ENCODE measurements around the gene UBC.

Gene UBC

GRCh38 chr12:124878795-124879516 lies 35.5 kb downstream of the UBC start:
- no peak for DNase-seq (ENCODE audit: extremely low read depth, low read depth)
- TF ChIP-seq, protein P1, sequence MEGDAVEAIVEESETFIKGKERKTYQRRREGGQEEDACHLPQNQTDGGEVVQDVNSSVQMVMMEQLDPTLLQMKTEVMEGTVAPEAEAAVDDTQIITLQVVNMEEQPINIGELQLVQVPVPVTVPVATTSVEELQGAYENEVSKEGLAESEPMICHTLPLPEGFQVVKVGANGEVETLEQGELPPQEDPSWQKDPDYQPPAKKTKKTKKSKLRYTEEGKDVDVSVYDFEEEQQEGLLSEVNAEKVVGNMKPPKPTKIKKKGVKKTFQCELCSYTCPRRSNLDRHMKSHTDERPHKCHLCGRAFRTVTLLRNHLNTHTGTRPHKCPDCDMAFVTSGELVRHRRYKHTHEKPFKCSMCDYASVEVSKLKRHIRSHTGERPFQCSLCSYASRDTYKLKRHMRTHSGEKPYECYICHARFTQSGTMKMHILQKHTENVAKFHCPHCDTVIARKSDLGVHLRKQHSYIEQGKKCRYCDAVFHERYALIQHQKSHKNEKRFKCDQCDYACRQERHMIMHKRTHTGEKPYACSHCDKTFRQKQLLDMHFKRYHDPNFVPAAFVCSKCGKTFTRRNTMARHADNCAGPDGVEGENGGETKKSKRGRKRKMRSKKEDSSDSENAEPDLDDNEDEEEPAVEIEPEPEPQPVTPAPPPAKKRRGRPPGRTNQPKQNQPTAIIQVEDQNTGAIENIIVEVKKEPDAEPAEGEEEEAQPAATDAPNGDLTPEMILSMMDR (IDR thresholded peaks at IDR 0.05; ENCODE audit: low read depth, low read length, missing control alignments): no peak
- no peak overlapping the region for H3K4me3 ChIP-seq (replicated peaks; ENCODE audit: low read depth, low read length)

GRCh38 chr12:124877423-124877822 lies 37.0 kb downstream of the UBC start:
- DNase-seq (ENCODE audit: extremely low read depth, low read depth): no peak
- TF ChIP-seq, protein P1 (IDR thresholded peaks at IDR 0.05; ENCODE audit: low read depth, low read length, missing control alignments): no peak
- H3K4me3 ChIP-seq (replicated peaks; ENCODE audit: low read depth, low read length): no peak overlapping the region

DNA sequence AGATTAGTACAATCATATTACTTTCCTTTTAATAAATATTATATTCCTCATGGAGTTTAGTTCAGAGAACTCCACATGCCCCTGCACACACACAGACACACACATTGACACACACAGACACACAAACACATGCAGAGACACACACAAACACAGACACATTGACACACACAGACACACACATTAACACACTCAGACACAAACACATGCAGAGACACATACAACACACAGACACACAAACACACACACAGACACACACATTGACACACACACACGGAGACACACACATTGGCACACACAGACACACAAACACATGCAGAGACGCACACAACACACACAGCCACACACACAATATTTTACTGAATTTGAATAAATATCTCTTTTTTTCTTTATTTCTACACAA lies 38.3 kb downstream of the UBC start:
- DNase-seq (ENCODE audit: extremely low read depth, low read depth): no peak
- TF ChIP-seq, protein P1 (IDR thresholded peaks at IDR 0.05; ENCODE audit: low read depth, low read length, missing control alignments): no peak
- no peak overlapping the region for H3K4me3 ChIP-seq (replicated peaks; ENCODE audit: low read depth, low read length)

DNA sequence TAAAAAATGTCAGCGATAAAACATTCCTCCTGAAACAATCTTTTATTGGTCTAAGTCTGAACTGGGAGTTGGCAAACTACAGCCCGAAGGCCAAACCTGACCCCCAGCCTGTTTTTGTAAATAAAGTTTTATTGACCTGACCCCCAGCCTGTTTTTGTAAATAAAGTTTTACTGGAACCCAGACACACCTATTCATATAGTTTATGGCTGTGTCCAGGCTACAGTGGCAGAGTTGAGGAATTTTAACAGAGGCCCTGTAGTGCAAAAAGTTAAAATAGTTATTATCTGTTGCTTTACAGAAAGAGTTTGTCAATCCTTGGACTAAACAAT lies 38.7 kb downstream of the UBC start:
- no peak for DNase-seq (ENCODE audit: extremely low read depth, low read depth)
- TF ChIP-seq, protein P1 (IDR thresholded peaks at IDR 0.05; ENCODE audit: low read depth, low read length, missing control alignments): no peak
- no peak overlapping the region for H3K4me3 ChIP-seq (replicated peaks; ENCODE audit: low read depth, low read length)

- no peak for DNase-seq (ENCODE audit: extremely low read depth, low read depth)
Measured at GRCh38 chr12:124874988-124875802, 39.3 kb downstream of the UBC start.

DNA sequence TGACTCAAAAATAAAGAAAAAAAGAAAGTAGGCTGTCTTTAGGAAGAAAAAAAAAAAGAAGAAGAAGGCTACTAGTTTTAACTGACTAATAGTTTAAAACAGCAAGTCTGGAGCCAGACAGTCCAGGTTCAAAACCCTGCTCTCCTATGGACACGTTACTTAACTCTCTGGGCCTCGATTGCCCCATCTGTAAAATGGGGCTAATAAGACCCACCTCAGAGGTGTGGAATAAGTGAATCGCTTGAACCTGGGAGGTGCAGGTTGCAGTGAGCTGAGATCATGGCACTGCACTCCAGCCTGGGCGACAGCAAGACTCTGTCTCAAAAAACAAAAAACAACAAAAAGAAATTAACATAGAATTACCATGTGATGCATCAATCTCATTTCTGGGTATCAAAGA lies 40.3 kb downstream of the UBC start:
- no peak overlapping the region for H3K4me3 ChIP-seq (replicated peaks; ENCODE audit: low read depth, low read length)
- TF ChIP-seq, protein P1 (IDR thresholded peaks at IDR 0.05; ENCODE audit: low read depth, low read length, missing control alignments): no peak
- DNase-seq (ENCODE audit: extremely low read depth, low read depth): no peak

More at GRCh38 chr12:124874988-124875802, 39.3 kb downstream of the UBC start:
- TF ChIP-seq, protein P1 (IDR thresholded peaks at IDR 0.05; ENCODE audit: low read depth, low read length, missing control alignments): no peak
- no peak overlapping the region for H3K4me3 ChIP-seq (replicated peaks; ENCODE audit: low read depth, low read length)

Data from HFF-Myc (cell line).